Measurements from ENCODE around the gene CCDC74B. TPM values are rescaled to one million over a fixed set of nuclear protein-coding genes. Genes with fewer than 3 reads are reported as not detected.
"Not testable (repeated sequence)": the region's sequence is repeated elsewhere in the genome, so short reads cannot be mapped to it uniquely, and the experiment has no call there.

CCDC74B gene
- total and polyA plus RNA-seq, 2 of the 8 experiments (the other 6 are each of a cell fraction or from before 2014, with no cell fraction given): 6.4 to 6.7 TPM

- H3K4me1 ChIP-seq (replicated peaks in 1 of 4; ENCODE audit: control insufficient read depth in 3 of 4, insufficient read depth in 4 of 4, low read length in 3 of 4); FAIRE-seq; H3K4me2 ChIP-seq (ENCODE audit: insufficient read depth in 1 of 2, low read depth in 2 of 2, low read length in 2 of 2); CTCF ChIA-PET (ENCODE audit: partially characterized antibody); H2BK20ac ChIP-seq (ENCODE audit: low read length); H4K5ac ChIP-seq (ENCODE audit: insufficient read length, low read depth, low read length); H2BK12ac ChIP-seq (ENCODE audit: low read depth, low read length); H3K9me3 ChIP-seq (ENCODE audit: insufficient read depth in 2 of 2, low read depth in 1 of 2, low read length in 1 of 2); H2AFZ ChIP-seq (ENCODE audit: low read length); H4K91ac ChIP-seq (replicated peaks; ENCODE audit: insufficient read length, low read length); H4K20me1 ChIP-seq (replicated peaks in 1 of 2; ENCODE audit: control insufficient read depth in 1 of 2, insufficient read depth in 2 of 2, low read length in 2 of 2); H3K27me3 ChIP-seq (replicated peaks in 1 of 4; ENCODE audit: control insufficient read depth in 3 of 4, extremely low read depth in 1 of 4, insufficient read depth in 3 of 4, low read length in 3 of 4); DNase-seq (ENCODE audit: low read depth in 1 of 2, low spot score in 2 of 2); H3K23me2 ChIP-seq (ENCODE audit: low read depth, low read length); H3K14ac ChIP-seq (ENCODE audit: insufficient read length); H3K9ac ChIP-seq (replicated peaks in 1 of 4; ENCODE audit: extremely low read depth in 1 of 4, low read depth in 3 of 4, low read length in 3 of 4); H3K27ac ChIP-seq (ENCODE audit: low read depth, low read length); H2BK15ac ChIP-seq (ENCODE audit: low read length); H2BK120ac ChIP-seq (replicated peaks; ENCODE audit: low read depth, low read length); H3K18ac ChIP-seq (ENCODE audit: extremely low read depth, low read length); H3K4me3 ChIP-seq (ENCODE audit: extremely low read depth in 1 of 4, insufficient read depth in 2 of 4, low read depth in 3 of 4, low read length in 4 of 4); H3K4ac ChIP-seq (replicated peaks; ENCODE audit: insufficient read length, low read depth, low read length); H2AK5ac ChIP-seq (ENCODE audit: low read depth, low read length); H3K23ac ChIP-seq (ENCODE audit: insufficient read length); H3K79me1 ChIP-seq (ENCODE audit: low read depth, low read length); H4K8ac ChIP-seq (ENCODE audit: extremely low read depth, insufficient read depth, low read length); H3K56ac ChIP-seq (replicated peaks; ENCODE audit: insufficient read length, low read depth, low read length); H2BK5ac ChIP-seq (ENCODE audit: low read depth, low read length); H3K79me2 ChIP-seq (ENCODE audit: control insufficient read depth in 1 of 2, insufficient read depth in 2 of 2, low read length in 2 of 2): not testable (repeated sequence)
- POLR2A ChIA-PET (ENCODE audit: partially characterized antibody): interaction anchor here (0.6 to 0.9 kb wide), 2 partner anchors 11 to 14 kb away, joined by 3 to 4 read pairs; no protein-coding TSS in a partner anchor
- WGBS, 2 experiments (ENCODE audit: extremely low coverage in 1 of 2, insufficient coverage in 1 of 2, insufficient read length in 1 of 2, insufficient replicate concordance in 2 of 2, low coverage in 1 of 2, low lambda C conversion rate in 2 of 2, missing lambda C conversion rate in 1 of 2): 80% methylated on average over 2 of the region's 4 CpGs; no CpG with 5 or more reads in 1 of the 2 experiments
- peaks cover 3 to 25% (median 11%) of the 10 kb centered on the region in 4 experiments for H3K36me3 ChIP-seq (ENCODE audit: control insufficient read depth in 2 of 4, insufficient read depth in 4 of 4, low read length in 3 of 4)
Observed at GRCh38 chr2:130159376-130159775, 14.5 kb upstream of the CCDC74B start.

Data from H1 (cell line).